Adrenal gland (tissue), 5 donors: Measurements from ENCODE around the gene ARPP21.

Source experiments
- CTCF ChIP-seq, 6 experiments: fragments of 450-650 bp in 4 of 6; fragments of 200-600 bp in 2 of 6; sonication (generic) in 1 of 6; IDR thresholded peaks; 1 replicate in 5 of 6; 2 replicates in 1 of 6; pipeline versions ENCODE4 v1.5.1 to v1.8.0; 2016 to 2021; ENCODE audit warnings: antibody characterized with exemption in 6 of 6, mild to moderate bottlenecking in 2 of 6, moderate library complexity in 1 of 6
- POLR2A ChIP-seq, 2 donors: fragments of 450-650 bp; IDR thresholded peaks; one replicate each; pipeline ENCODE4 v1.6.1; 2017; ENCODE audit warnings: antibody characterized with exemption in 2 of 2, mild to moderate bottlenecking in 2 of 2, moderate library complexity in 1 of 2
- donor health status: DM: no; HTN: no; CAD: no.

- TF ChIP-seq CTCF (IDR thresholded peaks at IDR 0.05) (no peak), POLR2A (IDR thresholded peaks at IDR 0.05) (no peak)
Measured at GRCh38 chr3:35690271-35690670, 50.9 kb downstream of the ARPP21 start.
